Smooth muscle cell of the coronary artery (primary cell): Measurements from ENCODE around the gene MED4. TPM values are rescaled to one million over a fixed set of nuclear protein-coding genes. Genes with fewer than 3 reads are reported as not detected.

ENCODE experiments used
- total RNA-seq: library from RNA; depleted of rRNA; stranded (reverse); fragments of >200 nt; gene quantifications from 2 replicates; pipeline ENCODE4 v1.2.3, GENCODE V29; 2014; ENCODE audit warnings: low replicate concordance

Gene MED4
- total RNA-seq: 24.1 and 35.5 TPM in 2 replicates

GRCh38 chr13:48094781-48095502 lies at the start of gene MED4:
TSS of gene MED4 (minus strand) at chr13:48095104. CDS start at chr13:48095078, 26 bp downstream.

GRCh38 chr13:48037346-48038173 lies 57.3 kb downstream of the MED4 start, which contains the start of gene NUDT15:
TSS of gene NUDT15 (plus strand) at chr13:48037726. CDS start at chr13:48037747, 21 bp downstream.

Other genes with a start within 250 kb of the MED4 start
- gene SUCLA2, start 93.8 kb downstream of the MED4 start, total RNA-seq: 43.5 and 43.8 TPM in 2 replicates
- gene NUDT15, start 57.4 kb downstream of the MED4 start, total RNA-seq: 5.7 and 12.7 TPM in 2 replicates
- 81.8 and 168 TPM in 2 replicates for gene ITM2B, start 138.1 kb upstream of the MED4 start, total RNA-seq
- gene RB1, start 208.6 kb upstream of the MED4 start, total RNA-seq: 15.0 and 26.4 TPM in 2 replicates